Dedifferentiated amniotic fluid mesenchymal stem cell (primary cell): Measurements from ENCODE around the gene C4orf50.
"Not testable (repeated sequence)": the region's sequence is repeated elsewhere in the genome, so short reads cannot be mapped to it uniquely, and the experiment has no call there.

Source experiments
- DNase-seq: peaks from one replicate; pipeline ENCODE4 v3.0.0-alpha.2; 2016; ENCODE audit errors: extremely low spot score

C4orf50 gene

GRCh38 chr4:5969336-5969735 is 48.9 kb downstream of the C4orf50 start:
- no peak for DNase-seq

- DNase-seq, result no peak
These were observed 50.0 kb downstream of the C4orf50 start for GRCh38 chr4:5968246-5968645.

- DNase-seq, result no peak
These were observed 50.4 kb downstream of the C4orf50 start for GRCh38 chr4:5967783-5968182.

- DNase-seq, result no peak
These were observed 53.0 kb downstream of the C4orf50 start for GRCh38 chr4:5965225-5965624.

GRCh38 chr4:5964030-5964429 is 54.2 kb downstream of the C4orf50 start:
- DNase-seq, result no peak

GRCh38 chr4:5963611-5964010 is 54.6 kb downstream of the C4orf50 start:
- no peak for DNase-seq

GRCh38 chr4:5962416-5962815 is 55.8 kb downstream of the C4orf50 start:
- no peak for DNase-seq

- no peak for DNase-seq
These were observed 57.9 kb downstream of the C4orf50 start for GRCh38 chr4:5960252-5960880.

GRCh38 chr4:5959211-5959982 is 58.8 kb downstream of the C4orf50 start:
- DNase-seq, result no peak

- no peak for DNase-seq
These were observed 60.0 kb downstream of the C4orf50 start for GRCh38 chr4:5958199-5958735.

- no peak for DNase-seq
These were observed 61.2 kb downstream of the C4orf50 start for GRCh38 chr4:5957076-5957475.

GRCh38 chr4:5956285-5957021 is 61.8 kb downstream of the C4orf50 start:
- DNase-seq, result no peak

- DNase-seq, result no peak
These were observed 62.4 kb downstream of the C4orf50 start for GRCh38 chr4:5955856-5956255.

- DNase-seq, result no peak
These were observed 62.9 kb downstream of the C4orf50 start for GRCh38 chr4:5955201-5955821.

GRCh38 chr4:5954056-5954760 is 64.0 kb downstream of the C4orf50 start:
- no peak for DNase-seq

GRCh38 chr4:5952975-5953951 is 65.0 kb downstream of the C4orf50 start:
- DNase-seq, result no peak

- no peak for DNase-seq
These were observed 65.8 kb downstream of the C4orf50 start for GRCh38 chr4:5952286-5952974.

- not testable (repeated sequence) for DNase-seq
These were observed 71.6 kb downstream of the C4orf50 start for GRCh38 chr4:5946653-5947052.

- no peak for DNase-seq
These were observed 72.3 kb downstream of the C4orf50 start for GRCh38 chr4:5945936-5946335.

GRCh38 chr4:5945171-5945570 is 73.1 kb downstream of the C4orf50 start:
- no peak for DNase-seq
